IPS-18c (cell line): Measurements from ENCODE around the gene CD3E.
"Not testable (repeated sequence)": the region's sequence is repeated elsewhere in the genome, so short reads cannot be mapped to it uniquely, and the experiment has no call there.

Experiments
- H3K4me3 ChIP-seq: 2 replicates; pipeline ENCODE4 v1.7.0; 2013; ENCODE audit warnings: low read depth, mild to moderate bottlenecking, low read length, moderate library complexity; ENCODE audit not compliant: insufficient read depth
- H3K9me3 ChIP-seq: one replicate; pipeline ENCODE4 v1.6.1; 2013; ENCODE audit warnings: mild to moderate bottlenecking, low read length, moderate library complexity; ENCODE audit not compliant: control insufficient read depth, insufficient read depth

The CD3E gene

DNA sequence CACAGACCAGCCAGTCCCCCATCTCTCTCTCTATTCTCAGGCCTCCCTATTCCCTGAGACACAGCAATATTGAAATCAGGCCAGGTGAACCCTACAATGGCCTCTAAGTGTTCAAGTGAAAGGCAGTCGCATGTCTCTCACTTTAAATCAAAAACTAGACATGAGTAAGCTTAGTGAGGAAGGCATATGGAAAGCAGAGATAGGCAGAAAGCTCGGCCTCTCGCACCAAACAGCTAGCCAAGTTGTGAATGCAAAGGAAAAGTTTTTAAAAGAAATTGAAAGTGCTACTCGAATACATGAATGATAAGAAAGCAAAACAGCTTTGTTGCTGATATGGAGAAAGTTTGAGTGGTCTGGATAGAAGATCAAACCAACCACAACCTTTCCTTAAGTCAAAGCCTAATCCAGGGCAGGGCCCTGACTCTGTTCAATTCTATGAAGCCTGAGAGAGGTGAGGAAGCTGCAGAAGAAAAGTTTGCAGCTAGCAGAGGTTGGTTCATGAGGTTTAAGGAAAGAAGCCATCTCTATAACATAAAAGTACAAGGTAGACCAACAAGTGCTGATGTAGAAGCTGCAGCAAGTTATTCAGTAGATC, 20.7 kb upstream of the CD3E start:
- Histone ChIP-seq H3K4me3 (no peak overlapping the region), H3K9me3 (peaks cover 2% of the 10 kb centered on the region)

DNA sequence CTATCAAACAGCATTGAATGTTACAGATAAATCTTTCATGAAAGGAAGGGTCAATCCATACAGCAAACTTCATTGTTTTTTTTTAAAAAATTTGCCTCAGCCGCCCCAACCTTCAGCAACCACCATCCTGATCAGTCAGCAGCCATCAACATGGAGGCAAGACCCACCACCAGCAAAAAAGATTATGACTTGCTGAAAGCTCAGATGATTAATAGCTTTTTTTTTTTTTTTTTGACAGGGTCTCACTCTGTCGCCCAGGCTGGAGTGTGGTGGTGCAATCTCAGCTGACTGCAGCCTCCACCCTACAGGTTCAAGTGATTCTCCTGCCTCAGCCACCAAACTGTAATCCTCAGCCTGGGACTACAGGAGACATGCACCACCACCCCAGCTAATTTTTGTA, 18.0 kb upstream of the CD3E start:
- H3K9me3 ChIP-seq = peaks cover 2% of the 10 kb centered on the region
- no peak overlapping the region for H3K4me3 ChIP-seq

DNA sequence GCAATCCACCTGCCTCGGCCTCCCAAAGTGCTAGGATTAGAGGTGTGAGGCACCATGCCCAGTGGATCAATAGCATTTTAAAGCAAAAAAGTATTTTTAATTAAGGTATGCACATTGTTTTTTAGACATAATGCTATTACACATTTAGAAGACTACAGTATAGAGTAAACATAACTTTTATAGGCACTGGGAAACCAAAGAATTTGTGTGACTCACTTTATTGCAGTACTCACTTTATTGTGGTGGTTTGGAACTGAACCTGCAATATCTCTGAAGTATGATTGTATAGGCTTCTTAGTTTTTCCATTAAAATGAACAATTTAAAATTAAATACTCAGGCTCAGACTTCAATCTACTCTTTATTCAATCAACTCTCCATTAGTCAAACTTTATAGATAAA, 17.5 kb upstream of the CD3E start:
- peaks cover 2% of the 10 kb centered on the region for H3K9me3 ChIP-seq
- no peak overlapping the region for H3K4me3 ChIP-seq

- peaks cover 2% of the 10 kb centered on the region for H3K9me3 ChIP-seq
- H3K4me3 ChIP-seq = no peak overlapping the region
Measured at GRCh38 chr11:118289401-118289800, 15.1 kb upstream of the CD3E start.

DNA sequence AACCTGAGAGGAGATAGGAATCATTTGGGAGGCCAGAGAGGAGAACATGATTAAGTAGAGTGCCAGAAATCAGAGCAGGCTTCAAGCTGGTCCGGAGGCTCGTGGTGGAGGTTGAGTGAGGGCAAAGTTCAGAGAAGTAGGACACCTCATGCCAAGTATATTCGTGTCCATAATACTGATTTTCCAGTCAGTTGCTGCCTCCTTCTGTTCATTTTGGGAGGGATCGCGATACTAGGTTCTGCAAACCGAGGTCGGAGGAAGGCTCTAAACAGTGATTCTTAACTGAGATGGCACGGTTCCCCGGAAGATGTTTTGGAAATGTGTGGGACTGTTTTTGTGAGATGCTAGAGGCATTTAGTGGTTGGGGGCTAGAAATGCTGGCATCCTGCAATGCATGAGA, 13.6 kb upstream of the CD3E start:
- peaks cover 2% of the 10 kb centered on the region for H3K9me3 ChIP-seq
- H3K4me3 ChIP-seq = no peak overlapping the region

DNA sequence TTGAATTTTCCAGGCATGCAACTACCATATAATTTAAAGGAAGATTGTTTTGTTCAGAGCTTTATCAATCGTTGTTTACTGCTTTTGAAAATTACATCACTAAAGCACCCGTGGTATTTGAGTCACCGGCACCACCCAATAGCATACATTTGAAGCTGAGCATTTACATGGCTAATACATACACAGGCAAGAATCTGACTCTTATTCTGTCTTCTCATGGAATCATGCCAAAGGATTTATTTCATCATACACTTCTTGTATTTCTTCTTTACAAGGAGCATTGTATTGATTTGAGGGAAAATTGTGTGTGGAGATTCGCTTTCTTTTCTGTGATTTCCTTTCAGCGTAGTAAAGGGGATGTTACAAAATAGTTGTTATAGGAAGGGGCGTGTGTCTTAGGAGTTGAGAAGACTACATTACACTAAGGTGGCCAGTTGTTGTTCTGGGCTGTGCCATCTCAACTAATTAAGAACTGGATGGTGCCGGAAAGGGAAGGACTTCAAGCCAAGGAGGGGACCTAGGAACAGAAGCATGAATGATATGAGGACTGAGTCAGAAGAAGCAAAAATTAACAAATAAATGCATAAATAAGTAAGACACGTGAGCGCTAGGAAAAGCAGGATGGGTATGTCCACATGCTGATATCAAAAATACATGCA, 12.9 kb upstream of the CD3E start:
- peaks cover 2% of the 10 kb centered on the region for H3K9me3 ChIP-seq
- no peak overlapping the region for H3K4me3 ChIP-seq

DNA sequence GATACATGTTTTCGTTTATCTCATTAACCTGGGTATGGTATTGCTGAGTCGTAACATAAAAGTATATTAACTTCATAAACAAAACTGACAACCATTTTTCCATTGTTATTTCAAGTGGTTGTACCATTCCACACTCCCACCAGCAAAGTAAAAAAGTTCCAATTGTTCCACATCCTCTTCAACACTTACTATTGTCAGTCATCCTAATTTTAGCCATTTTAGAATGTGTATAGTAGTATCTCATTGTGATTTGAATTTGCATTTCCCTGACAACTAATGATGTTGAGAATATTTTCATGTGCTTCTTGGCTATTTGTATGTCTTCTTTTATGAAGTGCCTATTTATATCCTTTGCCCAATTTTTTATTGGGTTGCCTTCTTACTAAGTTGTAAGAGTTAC, 10.5 kb upstream of the CD3E start:
- no peak overlapping the region for H3K4me3 ChIP-seq
- no peaks in the 10 kb centered on the region for H3K9me3 ChIP-seq

GRCh38 chr11:118295199-118295598, 9.3 kb upstream of the CD3E start:
- Histone ChIP-seq H3K9me3 (no peaks in the 10 kb centered on the region), H3K4me3 (no peak overlapping the region)

DNA sequence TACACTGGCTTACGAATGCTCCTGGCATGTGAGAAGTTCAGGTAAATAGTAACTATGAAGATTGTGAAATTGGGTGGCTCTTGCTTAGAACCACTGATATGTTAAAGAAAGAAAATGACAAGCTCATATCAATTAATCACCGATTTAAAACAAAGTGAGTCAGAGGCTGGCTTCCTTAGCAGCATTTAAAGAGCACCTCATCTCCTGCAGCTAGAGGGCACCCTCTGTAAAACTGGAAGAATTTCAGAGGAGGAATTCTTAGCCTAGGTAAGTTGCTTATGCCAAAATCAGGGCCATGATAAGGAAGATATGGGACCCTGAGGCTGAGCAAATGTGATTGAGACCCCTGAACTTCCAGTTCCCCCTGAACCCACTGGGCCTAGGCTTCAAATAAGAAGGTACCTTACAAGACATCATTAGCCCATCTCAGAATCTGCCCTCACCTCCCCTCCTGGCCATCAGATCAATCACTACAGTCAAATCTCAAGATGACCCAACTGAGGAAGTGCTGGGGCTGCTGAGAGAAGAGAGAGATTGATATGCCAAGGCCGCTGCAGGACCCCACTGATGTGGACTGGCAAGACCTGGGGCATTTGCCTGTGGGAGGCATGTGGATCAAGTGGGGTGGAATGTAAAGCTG, 8.6 kb upstream of the CD3E start:
- H3K4me3 ChIP-seq = no peak overlapping the region

DNA sequence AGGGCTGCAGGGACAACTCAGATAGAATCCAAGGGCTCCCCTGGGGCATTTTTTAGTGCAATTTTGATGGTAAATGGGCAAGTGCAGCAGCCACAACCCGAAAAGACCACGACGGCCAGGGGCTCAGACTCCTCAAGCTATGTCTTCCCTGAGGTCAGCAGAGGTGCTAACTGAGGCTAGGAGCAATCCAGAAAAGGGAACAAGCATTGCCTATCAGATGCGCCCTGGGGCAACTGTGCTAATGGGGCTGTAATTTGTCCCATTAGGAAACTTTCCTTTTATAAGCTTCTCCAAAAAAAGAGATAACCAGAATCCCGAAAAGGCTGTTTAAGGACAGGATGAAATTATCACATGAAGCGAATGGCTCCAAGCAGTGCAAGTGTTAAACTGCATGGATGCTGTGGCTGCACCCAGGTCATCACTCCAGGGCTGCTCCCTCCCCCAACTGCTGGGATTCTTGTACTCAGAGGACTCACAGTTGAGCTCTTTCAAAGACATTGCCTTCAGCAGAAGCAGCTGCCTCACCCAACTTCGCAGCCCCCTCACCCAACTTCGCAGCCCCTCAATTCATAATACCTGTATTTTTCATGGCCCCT, 2.8 kb upstream of the CD3E start:
- Histone ChIP-seq H3K4me3 (no peak overlapping the region), H3K9me3 (no peaks in the 10 kb centered on the region)

More for the DNA sequence above, 8.6 kb upstream of the CD3E start:
- no peaks in the 10 kb centered on the region for H3K9me3 ChIP-seq

DNA sequence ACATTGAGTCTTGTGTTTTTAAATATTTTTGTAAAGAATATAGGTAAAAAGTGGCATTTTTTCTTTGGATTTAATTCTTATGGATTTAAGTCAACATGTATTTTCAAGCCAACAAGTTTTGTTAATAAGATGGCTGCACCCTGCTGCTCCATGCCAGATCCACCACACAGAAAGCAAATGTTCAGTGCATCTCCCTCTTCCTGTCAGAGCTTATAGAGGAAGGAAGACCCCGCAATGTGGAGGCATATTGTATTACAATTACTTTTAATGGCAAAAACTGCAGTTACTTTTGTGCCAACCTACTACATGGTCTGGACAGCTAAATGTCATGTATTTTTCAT, 333 bp upstream of the CD3E start:
- Histone ChIP-seq H3K9me3 (no peaks in the 10 kb centered on the region), H3K4me3 (no peak overlapping the region)

- no peak overlapping the region for H3K4me3 ChIP-seq
Measured at GRCh38 chr11:118305726-118306125, 1.2 kb downstream of the CD3E start.

GRCh38 chr11:118306556-118306955, 2.0 kb downstream of the CD3E start:
- H3K4me3 ChIP-seq = no peak overlapping the region

More at GRCh38 chr11:118305726-118306125, 1.2 kb downstream of the CD3E start:
- no peaks in the 10 kb centered on the region for H3K9me3 ChIP-seq

GRCh38 chr11:118308995-118309528, 4.5 kb downstream of the CD3E start:
- H3K9me3 ChIP-seq, H3K4me3 ChIP-seq: not testable (repeated sequence)

More at GRCh38 chr11:118306556-118306955, 2.0 kb downstream of the CD3E start:
- no peaks in the 10 kb centered on the region for H3K9me3 ChIP-seq

DNA sequence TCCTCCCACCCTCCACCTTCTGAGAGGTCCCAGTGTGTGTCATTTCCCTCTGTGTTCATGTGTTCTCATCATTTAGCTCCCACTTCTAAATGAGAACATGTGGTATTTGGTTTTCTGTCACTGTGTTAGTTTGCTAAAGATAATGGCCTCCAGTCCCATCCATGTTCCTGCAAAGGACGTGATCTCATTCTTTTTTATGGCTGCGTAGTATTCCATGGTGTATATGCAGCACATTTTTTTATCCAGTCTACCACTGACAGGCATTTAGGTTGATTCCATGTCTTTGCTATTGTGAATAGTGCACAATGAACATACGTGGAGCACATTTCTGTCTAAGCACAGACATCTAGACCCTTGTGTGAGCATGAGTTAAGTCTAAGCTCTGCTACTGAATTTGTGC, 5.7 kb downstream of the CD3E start:
- no peaks in the 10 kb centered on the region for H3K9me3 ChIP-seq
- no peak overlapping the region for H3K4me3 ChIP-seq

- H3K4me3 ChIP-seq = no peak overlapping the region
- no peaks in the 10 kb centered on the region for H3K9me3 ChIP-seq
Measured at GRCh38 chr11:118310781-118311485, 6.4 kb downstream of the CD3E start.

GRCh38 chr11:118311518-118311917, 7.0 kb downstream of the CD3E start:
- no peaks in the 10 kb centered on the region for H3K9me3 ChIP-seq
- no peak overlapping the region for H3K4me3 ChIP-seq
